Measurements from ENCODE around the gene WNT1. TPM values are rescaled to one million over a fixed set of nuclear protein-coding genes. Genes with fewer than 3 reads are reported as not detected.

Gene WNT1
- total RNA-seq, 1 donor from 2014 or later: not detected

GRCh38 chr12:48954061-48954460 lies 24.1 kb upstream of the WNT1 start:
- Mint-ChIP-seq H3K27me3 (ENCODE audit: unreplicated experiment) (no peaks in the 10 kb centered on the region), H3K4me1 (ENCODE audit: low read depth, unreplicated experiment) (peaks cover 15% of the 10 kb centered on the region), H3K27ac (ENCODE audit: unreplicated experiment) (no peak overlapping the region), H3K36me3 (ENCODE audit: unreplicated experiment) (no peaks in the 10 kb centered on the region), H3K4me3 (ENCODE audit: unreplicated experiment) (no peak overlapping the region), H3K9me3 (ENCODE audit: unreplicated experiment) (no peaks in the 10 kb centered on the region)
- DNase-seq: no peak
- no peak for TF ChIP-seq CTCF (IDR thresholded peaks at IDR 0.05; ENCODE audit: partially characterized antibody, unreplicated experiment)

- Mint-ChIP-seq H3K36me3 (ENCODE audit: unreplicated experiment) (no peaks in the 10 kb centered on the region), H3K27me3 (ENCODE audit: unreplicated experiment) (no peaks in the 10 kb centered on the region), H3K4me3 (ENCODE audit: unreplicated experiment) (peak overlapping the region; percentile 100), H3K4me1 (ENCODE audit: low read depth, unreplicated experiment) (peaks cover 15% of the 10 kb centered on the region), H3K9me3 (ENCODE audit: unreplicated experiment) (no peaks in the 10 kb centered on the region), H3K27ac (ENCODE audit: unreplicated experiment) (no peak overlapping the region)
- no peak for DNase-seq
- no peak for TF ChIP-seq CTCF (IDR thresholded peaks at IDR 0.05; ENCODE audit: partially characterized antibody, unreplicated experiment)
Measured at GRCh38 chr12:48954841-48955501, 23.2 kb upstream of the WNT1 start.

GRCh38 chr12:48956279-48957140 lies 21.6 kb upstream of the WNT1 start:
- Mint-ChIP-seq H3K4me3 (ENCODE audit: unreplicated experiment) (peak overlapping the region; percentile 100), H3K36me3 (ENCODE audit: unreplicated experiment) (no peaks in the 10 kb centered on the region), H3K4me1 (ENCODE audit: low read depth, unreplicated experiment) (peaks cover 15% of the 10 kb centered on the region), H3K27me3 (ENCODE audit: unreplicated experiment) (no peaks in the 10 kb centered on the region), H3K9me3 (ENCODE audit: unreplicated experiment) (no peaks in the 10 kb centered on the region), H3K27ac (ENCODE audit: unreplicated experiment) (peak overlapping the region; percentile 93)
- TF ChIP-seq CTCF (IDR thresholded peaks at IDR 0.05; ENCODE audit: partially characterized antibody, unreplicated experiment): no peak
- peak; percentile 82 for DNase-seq

GRCh38 chr12:48957141-48958048 lies 20.7 kb upstream of the WNT1 start, which contains the start of gene ARF3:
ARF3 (minus strand) TSS chr12:48957487; CDS start chr12:48941095, 16,392 bp downstream.
- TF ChIP-seq CTCF (IDR thresholded peaks at IDR 0.05; ENCODE audit: partially characterized antibody, unreplicated experiment): no peak

More at GRCh38 chr12:48957141-48958048, 20.7 kb upstream of the WNT1 start, which contains the start of gene ARF3:
- peak; percentile 97 for DNase-seq
- H3K36me3 Mint-ChIP-seq (ENCODE audit: unreplicated experiment): no peaks in the 10 kb centered on the region
- peak within 1 kb of the TSS; percentile 93 for H3K27ac Mint-ChIP-seq (ENCODE audit: unreplicated experiment)
- H3K4me1 Mint-ChIP-seq (ENCODE audit: low read depth, unreplicated experiment): peaks cover 15% of the 10 kb centered on the region
- peak within 1 kb of the TSS; percentile 100 for H3K4me3 Mint-ChIP-seq (ENCODE audit: unreplicated experiment)
- no peaks in the 10 kb centered on the region for H3K27me3 Mint-ChIP-seq (ENCODE audit: unreplicated experiment)
- no peaks in the 10 kb centered on the region for H3K9me3 Mint-ChIP-seq (ENCODE audit: unreplicated experiment)

Measured in glutamatergic neuron (in vitro differentiated cells).